PC-9 (cell line): ENCODE data around the gene MAP4K4.

Source experiments
- EZH2 ChIP-seq: fragments of 200-600 bp; sonication (generic); IDR thresholded peaks from 2 replicates; pipeline ENCODE4 v1.8.0; 2017; ENCODE audit warnings: antibody characterized with exemption, low read depth
- TF ChIP-seq, protein P1 (sequence below): fragments of 200-600 bp; sonication (generic); conservative IDR thresholded peaks from 2 replicates; pipeline ENCODE4 v1.6.1; 2017; ENCODE audit warnings: mixed run types, antibody characterized with exemption, mild to moderate bottlenecking, moderate library complexity

DNA sequence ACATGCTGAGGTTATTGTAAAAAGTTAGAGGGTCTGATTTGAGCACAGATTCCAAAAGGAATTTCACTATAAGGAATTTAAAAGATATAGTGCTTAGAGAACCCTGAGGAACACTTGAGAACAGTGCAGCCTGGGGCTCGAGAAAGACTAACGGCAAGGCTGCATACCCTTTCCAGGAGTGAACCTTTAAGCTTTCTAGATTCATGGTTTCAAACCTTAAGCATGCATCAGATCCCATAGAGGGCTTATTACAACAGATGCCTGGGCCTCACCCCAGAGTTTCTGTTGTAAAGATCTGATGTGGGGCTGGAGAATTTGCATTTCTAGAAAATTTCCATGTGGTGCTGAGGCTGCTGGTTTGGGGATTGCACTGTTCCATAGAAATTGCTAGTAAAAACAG lies 203.7 kb downstream of the MAP4K4 start:
- TF ChIP-seq, protein P1, sequence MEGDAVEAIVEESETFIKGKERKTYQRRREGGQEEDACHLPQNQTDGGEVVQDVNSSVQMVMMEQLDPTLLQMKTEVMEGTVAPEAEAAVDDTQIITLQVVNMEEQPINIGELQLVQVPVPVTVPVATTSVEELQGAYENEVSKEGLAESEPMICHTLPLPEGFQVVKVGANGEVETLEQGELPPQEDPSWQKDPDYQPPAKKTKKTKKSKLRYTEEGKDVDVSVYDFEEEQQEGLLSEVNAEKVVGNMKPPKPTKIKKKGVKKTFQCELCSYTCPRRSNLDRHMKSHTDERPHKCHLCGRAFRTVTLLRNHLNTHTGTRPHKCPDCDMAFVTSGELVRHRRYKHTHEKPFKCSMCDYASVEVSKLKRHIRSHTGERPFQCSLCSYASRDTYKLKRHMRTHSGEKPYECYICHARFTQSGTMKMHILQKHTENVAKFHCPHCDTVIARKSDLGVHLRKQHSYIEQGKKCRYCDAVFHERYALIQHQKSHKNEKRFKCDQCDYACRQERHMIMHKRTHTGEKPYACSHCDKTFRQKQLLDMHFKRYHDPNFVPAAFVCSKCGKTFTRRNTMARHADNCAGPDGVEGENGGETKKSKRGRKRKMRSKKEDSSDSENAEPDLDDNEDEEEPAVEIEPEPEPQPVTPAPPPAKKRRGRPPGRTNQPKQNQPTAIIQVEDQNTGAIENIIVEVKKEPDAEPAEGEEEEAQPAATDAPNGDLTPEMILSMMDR: no peak
- TF ChIP-seq EZH2: no peak
